ENCODE data around the gene MLC1.
A peak's percentile ranks its signal among the peaks of the same experiment; 100 is the strongest.

The MLC1 gene

GRCh38 chr22:50085211-50085972 lies at the start of gene MLC1:
TSS of gene MLC1 (minus strand) at chr22:50085426. CDS start at chr22:50084902, 524 bp downstream.
- DNase-seq (ENCODE audit: low read depth in 3 of 3), result no peak

GRCh38 chr22:50134481-50134880 lies 49.3 kb upstream of the MLC1 start:
- DNase-seq (ENCODE audit: low read depth in 3 of 3), result no peak

DNA sequence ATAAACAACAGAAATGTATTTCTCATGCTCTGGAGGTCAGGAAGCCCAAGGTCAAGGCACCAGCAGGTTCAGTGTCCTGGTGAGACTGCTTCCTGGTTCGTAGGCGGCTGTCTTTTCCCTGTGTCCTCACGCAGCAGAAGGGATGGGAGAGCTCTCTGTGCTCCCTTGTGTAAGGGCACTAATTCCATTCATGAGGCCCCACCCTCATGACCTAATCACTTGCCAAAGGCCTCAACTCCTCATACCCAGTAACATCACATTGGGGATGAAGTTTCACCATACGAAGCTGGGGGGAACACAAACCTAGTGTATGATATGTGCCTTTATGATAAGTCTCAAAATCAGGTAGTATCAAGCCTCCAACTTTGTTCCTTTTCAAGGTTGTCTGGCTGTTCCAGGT lies 46.7 kb upstream of the MLC1 start:
- DNase-seq (ENCODE audit: low read depth in 3 of 3), result no peak

DNA sequence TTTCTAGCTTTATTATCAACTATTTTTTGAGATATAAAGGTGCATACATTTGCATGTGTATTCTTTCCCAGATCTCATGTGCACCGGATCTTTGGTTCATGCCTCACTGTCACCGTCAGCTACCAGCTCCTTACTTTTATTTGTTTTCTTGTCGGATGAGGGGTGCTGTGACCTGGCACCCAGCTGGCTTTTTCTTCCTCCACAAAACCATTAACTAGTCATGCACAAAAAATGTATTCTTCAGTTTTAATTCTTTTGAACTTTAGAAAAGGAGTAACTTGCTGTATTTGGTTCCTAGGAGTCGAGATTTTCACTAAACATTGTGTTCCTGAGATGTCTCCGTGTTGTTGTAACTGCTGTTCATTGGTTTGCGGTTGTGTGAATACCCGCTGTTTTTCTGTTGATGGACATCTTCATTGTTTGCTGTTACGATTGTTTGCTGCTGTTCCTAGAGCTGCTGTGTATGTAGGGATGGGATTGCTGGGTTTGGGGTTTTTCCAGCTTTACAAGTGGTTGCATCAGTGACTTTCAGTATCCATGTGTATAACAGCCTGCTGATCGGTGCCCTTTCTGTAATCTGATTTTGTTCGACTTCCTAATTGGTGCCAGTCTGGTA lies 44.0 kb upstream of the MLC1 start:
- no peak for DNase-seq (ENCODE audit: low read depth in 3 of 3)

- no peak for DNase-seq (ENCODE audit: low read depth in 3 of 3)
These were observed 39.8 kb upstream of the MLC1 start for GRCh38 chr22:50125029-50125428.

GRCh38 chr22:50123119-50123518 lies 37.9 kb upstream of the MLC1 start:
- DNase-seq (ENCODE audit: low read depth in 3 of 3), result no peak

GRCh38 chr22:50121202-50121740 lies 36.0 kb upstream of the MLC1 start:
- DNase-seq (ENCODE audit: low read depth in 3 of 3), result no peak

DNA sequence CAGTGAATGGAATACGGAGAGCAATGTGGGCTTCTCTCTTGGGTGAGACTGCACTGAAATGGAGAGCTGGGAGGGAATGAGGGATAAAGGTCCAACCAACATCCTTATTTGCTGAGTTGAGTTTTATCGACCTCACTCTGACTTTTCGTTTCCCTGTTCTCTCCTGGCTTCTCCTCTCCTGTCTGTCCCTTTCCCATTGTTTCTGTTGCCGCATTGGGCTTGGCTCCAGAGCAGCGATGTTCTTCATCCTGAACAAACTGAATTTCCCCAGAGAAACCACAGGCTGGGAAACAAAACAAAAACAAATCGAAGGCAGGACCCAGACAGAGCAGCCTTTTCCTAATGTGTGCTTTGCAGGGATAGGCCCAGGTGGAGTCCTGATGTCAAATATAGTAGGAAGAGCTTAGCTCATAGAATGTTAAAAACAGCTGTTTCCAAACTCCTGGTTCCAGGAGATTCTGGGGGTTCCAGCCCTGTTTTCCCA lies 34.6 kb upstream of the MLC1 start:
- DNase-seq (ENCODE audit: low read depth in 3 of 3), result no peak

- no peak for DNase-seq (ENCODE audit: low read depth in 3 of 3)
These were observed 34.0 kb upstream of the MLC1 start for GRCh38 chr22:50119169-50119767.

DNA sequence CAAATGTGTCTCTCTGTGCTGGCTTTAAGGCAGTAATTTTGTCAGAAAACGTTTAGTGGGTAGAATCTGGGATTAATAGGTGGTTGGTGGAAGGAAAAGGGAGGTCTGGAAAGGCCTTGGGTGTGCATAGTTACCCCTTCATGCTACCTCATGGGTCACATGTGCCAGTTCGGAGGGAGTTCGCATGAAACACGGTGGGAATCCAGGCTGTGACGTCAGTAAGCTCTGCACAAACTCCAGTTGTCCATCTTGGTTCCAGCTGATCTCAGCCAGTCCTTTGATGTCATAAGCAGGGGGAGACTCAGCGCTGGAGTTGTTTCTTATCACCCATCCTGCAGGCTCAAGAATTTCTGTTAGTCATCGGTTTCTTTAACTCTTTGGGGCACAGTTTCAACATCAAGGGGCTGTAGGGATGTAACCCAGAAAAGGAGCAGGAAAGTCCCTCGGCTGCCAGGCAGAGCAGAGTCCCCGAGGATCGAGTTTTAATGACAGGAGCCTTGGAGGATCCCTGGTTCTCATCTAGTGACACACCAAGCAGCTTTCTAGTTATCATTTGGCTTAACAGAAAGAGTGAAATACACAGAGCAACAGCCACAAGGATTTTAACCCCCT lies 33.4 kb upstream of the MLC1 start:
- no peak for DNase-seq (ENCODE audit: low read depth in 3 of 3)

- DNase-seq (ENCODE audit: low read depth in 3 of 3), result no peak
These were observed 32.9 kb upstream of the MLC1 start for GRCh38 chr22:50118129-50118528.

GRCh38 chr22:50117168-50117762 lies 32.0 kb upstream of the MLC1 start:
- DNase-seq (ENCODE audit: low read depth in 3 of 3), result no peak

- no peak for DNase-seq (ENCODE audit: low read depth in 3 of 3)
These were observed 30.5 kb upstream of the MLC1 start for GRCh38 chr22:50115693-50116092.

DNA sequence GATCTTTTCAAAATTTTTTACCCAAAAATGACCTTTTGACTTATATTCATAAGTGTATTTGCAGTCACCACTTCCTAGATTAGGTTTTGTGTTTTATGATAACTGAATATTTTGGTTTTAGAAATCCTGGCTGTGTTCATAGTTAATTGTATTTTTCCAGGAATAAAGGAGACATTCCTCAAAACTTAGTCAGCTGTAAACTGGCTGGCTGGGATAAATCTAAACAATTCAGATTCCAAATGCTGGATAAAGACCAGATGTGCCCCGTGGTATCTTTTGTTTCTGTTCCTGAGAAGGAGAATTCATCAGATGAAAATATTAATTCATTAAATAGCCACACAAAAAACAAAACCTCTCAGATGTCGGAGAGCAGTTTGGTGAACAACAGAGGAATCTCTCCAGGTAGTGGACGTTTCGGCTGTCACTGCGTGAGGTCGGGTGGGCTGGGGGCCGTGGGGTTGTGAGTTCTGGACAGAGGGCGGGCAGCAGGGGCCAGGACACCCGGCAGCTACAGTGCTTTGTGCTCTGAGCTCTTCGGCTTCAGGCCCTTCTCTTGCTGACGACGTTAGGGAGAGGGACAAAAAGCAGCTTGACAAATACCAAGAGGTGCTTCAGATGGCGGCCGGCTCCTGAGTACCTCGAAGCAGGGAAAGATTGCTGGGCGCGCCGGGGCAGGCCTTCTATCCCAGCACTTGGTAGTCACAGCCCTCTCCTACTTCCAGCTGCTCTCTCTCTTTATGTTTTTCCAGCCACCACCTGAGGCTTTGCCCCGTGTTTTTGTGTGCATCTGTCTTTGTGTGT lies 29.2 kb upstream of the MLC1 start:
- DNase-seq (ENCODE audit: low read depth in 3 of 3), result no peak

DNA sequence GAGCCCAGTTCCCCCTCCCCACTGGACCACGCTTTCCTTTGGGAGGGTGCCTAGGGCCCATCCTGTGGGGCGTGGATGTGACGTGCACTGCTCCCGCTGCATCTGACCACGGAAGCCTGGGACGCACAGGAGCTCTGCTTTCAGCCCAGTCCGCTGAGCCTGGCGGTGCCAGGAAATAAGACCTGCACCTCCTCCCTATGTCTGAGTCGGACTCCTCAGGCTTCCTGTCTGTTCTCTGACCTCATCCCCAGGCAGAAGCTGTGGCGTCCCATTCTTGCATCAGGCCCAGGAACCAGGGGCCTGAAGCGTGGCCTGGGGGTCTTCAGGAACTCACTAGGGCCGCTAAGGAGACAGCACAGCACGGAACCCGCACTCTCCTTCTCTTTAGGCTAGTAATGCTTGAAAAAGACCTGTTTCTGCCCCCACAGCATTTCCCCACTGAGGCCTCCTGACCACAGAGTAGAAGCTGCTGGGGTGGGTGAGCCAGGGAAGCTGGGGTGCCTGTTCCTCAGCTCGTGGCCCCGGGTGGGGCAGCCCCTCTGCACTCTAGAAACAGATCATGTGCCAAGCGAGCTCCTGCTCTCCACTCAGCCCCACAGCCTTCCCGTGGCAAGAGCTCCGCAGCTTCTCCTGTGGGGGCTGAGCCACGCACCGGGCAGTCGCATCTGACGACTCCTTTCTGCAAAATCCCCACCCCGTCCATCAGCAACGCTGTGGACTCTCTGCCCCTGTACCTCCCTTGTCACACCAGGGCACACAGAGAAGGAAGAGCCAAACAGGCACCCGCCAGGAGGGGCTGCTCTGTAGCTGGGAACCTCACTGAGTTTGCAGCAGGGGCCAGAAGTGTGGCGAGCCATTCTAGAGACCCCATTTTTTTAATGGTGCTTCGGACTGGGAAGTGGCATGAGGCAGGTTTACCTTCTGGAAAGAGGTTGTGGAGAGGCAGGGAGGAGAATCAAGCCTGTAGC lies 27.2 kb upstream of the MLC1 start:
- DNase-seq (ENCODE audit: low read depth in 3 of 3), result peak in 1 of 3 donors; percentile 14

DNA sequence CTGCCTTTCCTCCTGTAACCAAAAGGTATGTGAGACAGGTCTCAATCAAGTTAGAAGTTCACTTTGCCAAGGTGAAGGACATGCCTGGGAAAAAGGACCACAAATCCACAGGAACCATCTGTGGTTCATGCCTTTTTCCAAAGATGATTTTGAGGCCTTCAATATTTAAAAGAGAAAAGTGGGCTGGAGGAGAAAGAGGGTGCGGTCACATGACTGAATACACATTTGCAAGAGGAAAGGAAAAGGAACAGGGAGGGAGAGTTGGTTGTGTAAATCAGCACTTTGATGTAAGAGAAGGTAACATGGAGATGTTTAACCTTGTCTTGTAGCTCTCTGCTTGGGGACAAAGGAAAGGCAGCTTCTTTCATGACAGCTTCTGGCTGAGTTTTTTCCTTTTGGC lies 25.8 kb upstream of the MLC1 start:
- DNase-seq (ENCODE audit: low read depth in 3 of 3), result no peak

DNA sequence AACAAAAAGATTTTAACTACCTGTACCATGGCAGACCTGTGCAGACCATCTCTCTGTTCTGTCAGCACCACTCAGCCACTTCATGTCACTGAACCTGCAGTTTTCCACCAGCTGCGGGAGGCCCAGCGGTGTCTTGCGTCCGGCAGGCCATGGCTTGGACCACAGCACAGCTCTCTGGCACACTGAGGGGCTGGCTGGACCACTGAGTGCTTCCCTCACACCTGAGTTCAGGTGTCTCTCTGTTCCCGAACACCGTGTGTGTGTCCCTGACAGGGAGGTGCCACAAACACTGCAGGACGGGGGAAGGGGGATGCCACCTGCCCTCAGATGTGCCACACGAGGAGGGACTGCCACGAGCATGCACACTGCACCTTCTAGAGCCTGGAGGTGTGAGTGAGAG lies 22.3 kb upstream of the MLC1 start:
- DNase-seq (ENCODE audit: low read depth in 3 of 3), result no peak

GRCh38 chr22:50105208-50106100 lies 20.2 kb upstream of the MLC1 start:
- no peak for DNase-seq (ENCODE audit: low read depth in 3 of 3)

DNA sequence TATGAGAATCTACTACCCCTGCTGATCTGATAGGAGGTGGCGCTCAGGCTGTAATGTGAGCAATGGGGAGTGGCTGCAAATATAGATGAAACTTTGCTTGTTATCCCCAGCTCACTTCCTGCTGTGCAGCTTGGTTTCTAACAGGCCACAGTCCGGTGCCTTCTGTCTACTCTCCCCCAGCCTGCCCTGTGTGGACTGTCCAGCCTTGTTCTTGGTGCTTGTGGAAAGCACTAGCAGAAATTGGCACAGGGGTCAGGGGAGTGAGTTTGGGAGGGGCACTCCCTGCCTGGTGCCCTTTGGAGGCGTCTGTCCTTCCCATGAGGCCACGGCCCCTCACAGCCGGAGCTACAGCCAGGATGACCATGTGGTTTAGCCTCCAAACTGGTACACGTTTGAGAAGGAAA lies 18.9 kb upstream of the MLC1 start:
- no peak for DNase-seq (ENCODE audit: low read depth in 3 of 3)

Measured in stimulated activated CD4-positive, alpha-beta T cell treated with anti-CD3 and anti-CD28 coated beads, TNF-alpha, amount 100 ng/mL, for 48 hours (primary cell).